Renal cortex interstitium (tissue), 11 donors: ENCODE results near the gene ZNF106. TPM values are rescaled to one million over a fixed set of nuclear protein-coding genes. Genes with fewer than 3 reads are reported as not detected.

ENCODE experiments used
- DNase-seq, 11 donors: peaks; one replicate each; pipeline ENCODE4 v3.0.0-alpha.2; 2013; ENCODE audit warnings: low read depth in 9 of 11, low spot score in 4 of 11; ENCODE audit errors: extremely low read depth in 1 of 11
- polyA plus RNA-seq, 3 donors: library from polyadenylated mRNA; unstranded; fragments of 120-200 nt; gene quantifications; one replicate each; pipeline ENCODE4 v1.2.1, GENCODE V29; 2013; ENCODE audit not compliant: insufficient read length in 3 of 3

The ZNF106 gene
- polyA plus RNA-seq, 3 donors = 47.9 to 53.1 (median 51.5) TPM

- DNase-seq = no peak
Measured at GRCh38 chr15:42491539-42492225, 741 bp upstream of the ZNF106 start.

DNA sequence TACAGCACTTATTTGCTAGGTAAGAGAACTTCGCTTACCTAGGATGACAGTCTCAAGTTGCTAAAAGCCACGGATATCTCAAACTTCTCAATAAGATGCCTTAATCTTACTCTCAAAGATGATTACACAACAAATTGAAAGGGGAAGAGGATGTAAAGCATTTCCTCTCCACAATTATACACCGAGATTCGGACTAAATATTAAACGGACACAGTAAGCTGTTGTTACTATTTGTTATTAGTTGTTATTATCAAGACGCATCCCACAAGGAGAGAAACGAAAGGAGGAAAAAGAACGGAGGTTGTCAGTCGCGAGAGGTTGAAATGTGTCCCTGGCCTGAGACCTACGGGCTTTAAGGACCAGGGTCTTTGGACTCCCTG is 660 bp downstream of the ZNF106 start:
- peak in 1 of 11 donors; percentile 19 for DNase-seq

DNA sequence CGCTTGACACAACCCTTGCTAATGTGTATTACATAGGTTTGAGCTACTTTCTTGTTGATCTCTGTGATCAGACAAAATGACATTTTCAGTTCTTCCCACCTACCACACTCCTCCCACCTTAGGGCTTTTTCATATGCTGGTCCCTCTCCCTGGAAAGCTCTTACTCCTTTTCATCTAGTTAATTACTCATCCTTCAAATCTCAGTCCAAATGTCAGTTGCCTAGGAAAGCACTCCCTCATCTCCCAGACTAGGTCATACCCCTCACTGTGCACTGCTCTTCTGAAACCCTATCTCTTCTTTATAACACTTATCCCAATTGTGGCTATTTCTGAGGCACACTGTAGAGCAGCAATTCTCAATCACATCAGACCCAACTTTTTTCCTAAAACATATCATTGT is 7.3 kb downstream of the ZNF106 start:
- no peak for DNase-seq

DNA sequence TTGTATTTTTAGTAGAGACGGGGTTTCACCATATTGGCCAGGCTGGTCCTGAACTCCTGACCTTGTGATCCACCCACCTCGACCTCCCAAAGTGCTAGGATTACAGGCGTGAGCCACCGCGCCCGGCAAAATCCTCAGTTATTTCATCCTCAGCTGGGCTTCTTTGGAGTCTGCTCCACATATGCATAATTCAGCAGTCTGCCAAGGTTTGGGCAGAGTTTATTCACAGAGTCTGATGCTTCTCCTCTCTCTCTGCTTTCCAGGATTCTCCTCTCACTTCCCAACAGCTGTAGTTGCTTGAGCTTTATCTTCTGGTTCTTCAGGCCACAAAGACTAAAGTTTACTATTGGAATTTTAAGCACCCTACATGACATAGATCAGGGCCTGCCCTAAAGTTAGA is 8.2 kb downstream of the ZNF106 start:
- DNase-seq = no peak

GRCh38 chr15:42474827-42475226 is 16.1 kb downstream of the ZNF106 start:
- no peak for DNase-seq

DNA sequence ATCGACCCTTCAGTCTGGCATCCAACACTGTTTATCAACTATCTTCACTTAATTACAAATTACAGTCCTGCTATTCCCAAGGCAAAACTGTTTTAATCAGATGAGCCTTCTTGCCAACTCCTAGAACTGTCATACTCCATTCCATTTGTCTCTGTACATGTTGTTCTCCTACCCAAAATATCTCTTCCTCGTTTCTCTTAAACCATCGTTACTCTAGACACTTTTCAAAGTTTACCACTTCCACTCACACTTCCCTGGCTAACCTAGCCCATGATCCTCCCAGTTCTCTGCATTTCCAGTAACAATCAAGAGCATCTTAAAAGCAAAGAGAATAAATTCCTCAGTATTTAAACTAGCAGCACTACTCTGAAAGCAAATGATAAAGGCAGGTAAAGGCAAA is 19.9 kb downstream of the ZNF106 start:
- DNase-seq = no peak

- DNase-seq = no peak
Measured at GRCh38 chr15:42465520-42466259, 25.3 kb downstream of the ZNF106 start.

DNA sequence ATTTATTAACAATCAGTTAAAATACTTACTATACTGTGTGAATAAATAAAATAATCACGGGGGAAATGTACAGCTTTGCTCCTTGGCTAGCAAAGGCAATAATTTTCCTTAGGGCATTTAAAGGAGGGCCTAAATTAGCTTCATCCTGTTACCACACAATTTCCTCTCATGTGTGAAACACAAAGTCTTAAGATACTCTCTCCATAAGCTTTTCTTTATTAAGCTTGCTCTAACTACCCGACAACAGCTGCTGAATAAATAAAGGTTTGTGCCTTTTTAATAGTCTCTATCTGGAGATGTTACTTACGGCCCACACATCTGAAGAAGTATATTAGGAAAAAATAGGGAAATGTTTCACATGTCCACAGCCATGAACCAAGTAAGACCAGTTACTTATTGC is 29.7 kb downstream of the ZNF106 start:
- no peak for DNase-seq

- DNase-seq = peak; percentile 71 to 94 (median 81)
Measured at GRCh38 chr15:42457445-42458442, 33.2 kb downstream of the ZNF106 start.

- DNase-seq = no peak
Measured at GRCh38 chr15:42456971-42457370, 34.0 kb downstream of the ZNF106 start.

DNA sequence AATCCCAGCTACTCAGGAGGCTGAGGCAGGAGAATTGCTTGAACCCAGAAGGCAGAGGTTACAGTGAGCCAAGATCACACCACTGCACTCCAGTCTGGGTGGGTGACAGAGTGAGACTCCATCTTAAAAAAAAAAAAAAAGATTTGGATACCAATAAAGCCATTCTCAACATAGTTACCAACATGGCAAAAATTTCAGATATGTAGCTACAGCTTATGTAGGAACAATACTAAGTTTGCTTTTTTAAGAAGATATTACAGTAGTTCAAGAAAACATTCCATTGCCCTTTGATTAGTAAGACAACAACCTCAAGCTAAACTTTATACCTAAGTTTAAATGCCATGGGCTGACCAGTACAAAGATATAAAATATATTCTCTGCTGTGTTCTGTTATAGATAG is 34.4 kb downstream of the ZNF106 start:
- no peak for DNase-seq

DNA sequence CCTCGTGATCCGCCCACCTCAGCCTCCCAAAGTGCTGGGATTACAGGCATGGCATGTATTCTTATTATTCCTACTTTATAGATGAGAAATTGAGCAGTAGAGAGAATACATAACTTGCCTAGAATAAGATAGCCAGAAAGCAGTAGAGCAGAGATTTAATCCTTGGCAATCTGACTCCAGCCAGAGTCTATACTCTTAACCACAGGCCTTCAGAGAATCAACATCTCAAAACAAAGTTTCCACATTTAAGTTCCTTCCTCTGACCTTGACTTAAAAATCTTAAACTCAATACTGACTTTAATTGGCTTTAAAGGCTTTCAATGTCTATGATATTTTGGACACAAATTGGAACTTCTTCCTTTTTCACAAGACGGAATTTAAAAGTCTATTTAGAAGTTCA is 37.1 kb downstream of the ZNF106 start:
- DNase-seq = no peak

GRCh38 chr15:42450425-42450790 is 40.5 kb downstream of the ZNF106 start:
- no peak for DNase-seq

DNA sequence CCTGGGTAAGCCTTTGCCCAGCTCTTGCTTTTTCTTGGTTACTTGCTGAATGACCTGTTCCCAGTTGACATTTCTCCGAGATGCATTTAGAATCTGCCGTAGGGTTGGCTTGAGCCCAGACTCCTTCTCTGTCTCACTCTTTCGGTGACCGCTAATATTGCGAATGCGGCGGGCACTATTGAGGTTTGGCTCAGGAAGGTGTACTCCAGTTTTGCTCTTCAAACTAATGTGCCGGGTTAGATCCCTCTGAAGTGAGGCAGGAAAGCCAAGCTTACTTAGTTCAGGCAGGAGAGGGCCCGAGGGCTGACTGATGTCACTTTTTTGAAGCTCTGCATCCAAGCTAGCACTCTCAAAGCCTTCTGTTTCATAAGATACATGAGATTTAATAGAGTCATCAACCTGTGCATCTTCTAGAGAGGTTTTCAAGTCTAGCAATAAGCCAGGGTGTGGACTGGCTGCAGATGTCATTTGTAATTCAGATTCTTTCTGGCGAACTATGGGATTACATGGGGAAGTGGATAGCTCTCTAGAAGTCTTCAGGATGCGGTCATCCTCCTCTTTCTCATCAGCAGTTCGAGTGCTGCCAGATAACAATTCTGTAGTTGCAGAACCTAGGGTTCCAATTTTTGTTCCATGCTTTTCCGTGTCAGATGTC is 41.0 kb downstream of the ZNF106 start:
- no peak for DNase-seq

DNA sequence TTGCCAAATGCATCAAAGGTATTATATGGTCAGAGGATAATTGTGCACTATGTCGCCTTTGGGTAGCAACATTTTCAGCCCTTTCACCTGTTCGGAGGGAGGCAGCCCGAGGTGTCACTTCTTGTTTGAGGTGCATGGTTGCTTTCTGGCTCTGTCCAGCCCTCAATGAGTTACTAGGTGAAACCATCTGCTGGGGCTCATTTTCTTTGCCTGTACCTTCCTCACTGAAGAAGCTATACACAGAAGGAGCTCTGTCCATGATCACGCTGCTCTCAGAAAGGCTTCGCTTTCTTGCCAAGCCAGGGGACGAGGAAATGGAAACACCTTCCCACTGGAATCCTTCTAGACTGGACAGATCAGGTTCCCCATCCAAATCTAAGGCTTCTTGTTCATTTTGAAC is 42.7 kb downstream of the ZNF106 start:
- DNase-seq = no peak

- DNase-seq = no peak
Measured at GRCh38 chr15:42447599-42447998, 43.3 kb downstream of the ZNF106 start.

DNA sequence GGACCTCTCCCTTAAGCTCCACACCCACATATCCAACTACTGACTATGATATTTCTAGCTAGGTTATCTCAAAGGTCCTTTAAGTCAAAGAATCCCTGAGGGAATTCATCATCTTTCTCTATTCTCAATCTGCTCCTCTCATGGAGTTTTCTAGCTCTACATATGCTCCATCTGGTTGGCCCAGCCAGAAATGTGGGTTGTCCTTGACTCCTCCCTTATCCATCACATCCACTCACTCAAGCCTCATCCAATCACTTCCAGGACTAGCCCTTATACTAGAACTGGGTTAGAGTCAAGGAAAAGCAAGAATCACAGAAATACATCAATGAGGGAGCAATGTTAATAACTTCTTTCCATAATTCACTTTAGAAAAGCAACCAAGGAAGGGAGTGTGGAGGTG is 45.4 kb downstream of the ZNF106 start:
- DNase-seq = no peak

DNA sequence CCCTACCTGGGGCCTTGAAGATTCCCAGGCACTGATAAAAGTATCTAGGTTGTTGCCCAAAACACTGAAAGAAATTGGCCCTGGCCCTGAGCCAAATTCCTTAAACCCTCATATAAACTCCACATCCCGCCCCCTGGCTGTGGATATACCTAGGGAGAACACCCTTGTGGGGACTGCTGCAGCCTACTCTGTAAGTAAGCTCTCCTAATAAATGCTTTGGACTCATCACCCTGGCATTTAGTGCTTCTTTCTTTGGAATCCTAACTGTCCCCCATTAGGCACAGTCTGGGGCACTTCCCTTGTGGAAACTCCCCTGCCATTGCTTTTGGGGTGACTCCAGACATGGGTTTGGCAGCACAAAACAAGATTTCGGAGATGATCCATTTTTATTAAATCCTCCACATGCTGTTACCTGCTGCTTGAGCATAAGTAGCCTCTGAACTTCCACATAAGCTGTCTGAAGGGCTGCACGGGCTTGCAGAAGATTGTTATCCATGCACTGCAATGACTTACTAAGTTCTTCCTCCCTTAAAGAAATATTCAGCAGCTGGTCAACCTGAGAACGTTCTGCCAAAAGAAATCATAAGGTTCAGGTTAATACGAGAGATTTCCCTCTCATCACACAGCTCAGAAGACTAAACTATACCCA is 46.4 kb downstream of the ZNF106 start:
- DNase-seq = no peak
